Osteoblast (primary cell): ENCODE results near the gene TMBIM1. TPM values are rescaled to one million over a fixed set of nuclear protein-coding genes. Genes with fewer than 3 reads are reported as not detected.
A peak's percentile ranks its signal among the peaks of the same experiment; 100 is the strongest.
"Not testable (repeated sequence)": the region's sequence is repeated elsewhere in the genome, so short reads cannot be mapped to it uniquely, and the experiment has no call there.

Source experiments
- DNase-seq: peaks from one replicate; pipeline ENCODE4 v3.0.0; 2011; ENCODE audit warnings: low spot score, mixed read lengths; ENCODE audit not compliant: insufficient read length; ENCODE audit errors: missing footprints
- H2AFZ ChIP-seq: 2 replicates; pipeline ENCODE4 v1.6.0; 2011; ENCODE audit warnings: mild to moderate bottlenecking, low read length
- H3K27ac ChIP-seq: 2 replicates; pipeline ENCODE4 v1.5.1; 2011; ENCODE audit warnings: mild to moderate bottlenecking, low read depth, low read length, moderate library complexity
- H3K27me3 ChIP-seq: 2 replicates; pipeline ENCODE4 v1.6.0; 2012; ENCODE audit warnings: mild to moderate bottlenecking, control low read depth, inconsistent platforms, low read length, moderate library complexity; ENCODE audit not compliant: insufficient read depth
- H3K36me3 ChIP-seq: 2 replicates; pipeline ENCODE4 v1.5.1; 2011; ENCODE audit warnings: mild to moderate bottlenecking, low read length, control low read depth, moderate library complexity; ENCODE audit not compliant: insufficient read depth
- H3K4me1 ChIP-seq: 2 replicates; pipeline ENCODE4 v1.5.1; 2011; ENCODE audit warnings: mild to moderate bottlenecking, low read length, control low read depth, moderate library complexity; ENCODE audit not compliant: insufficient read depth
- H3K4me2 ChIP-seq: 2 replicates; pipeline ENCODE4 v1.6.0; 2011; ENCODE audit warnings: mild to moderate bottlenecking, low read length; ENCODE audit not compliant: insufficient read depth
- H3K4me3 ChIP-seq: fragments of 200-600 bp; sonication (generic); 3 replicates; pipeline ENCODE4 v1.5.1; 2012; ENCODE audit warnings: mild to moderate bottlenecking, low read length, inconsistent platforms; ENCODE audit not compliant: insufficient read depth
- H3K79me2 ChIP-seq: 2 replicates; pipeline ENCODE4 v1.6.0; 2012; ENCODE audit warnings: mild to moderate bottlenecking, low read length, control low read depth, inconsistent platforms; ENCODE audit not compliant: insufficient read depth
- H3K9me3 ChIP-seq: 2 replicates; pipeline ENCODE4 v1.5.1; 2011; ENCODE audit warnings: low read depth, low read length, control low read depth
- H4K20me1 ChIP-seq: 2 replicates; pipeline ENCODE4 v1.6.0; 2012; ENCODE audit warnings: mild to moderate bottlenecking, low read length, control low read depth; ENCODE audit not compliant: insufficient read depth
- total RNA-seq: library from RNA; depleted of rRNA; stranded (reverse); fragments of >200 nt; gene quantifications from 2 replicates; pipeline ENCODE4 v1.2.3, GENCODE V29; 2012
- TF ChIP-seq, protein P1 (sequence below): IDR thresholded peaks from 2 replicates; pipeline ENCODE4 v1.5.1; 2011; ENCODE audit warnings: mild to moderate bottlenecking, low read depth, low read length, moderate library complexity; ENCODE audit errors: extremely low read depth

The TMBIM1 gene
- total RNA-seq, 1 donor: 155 TPM

DNA sequence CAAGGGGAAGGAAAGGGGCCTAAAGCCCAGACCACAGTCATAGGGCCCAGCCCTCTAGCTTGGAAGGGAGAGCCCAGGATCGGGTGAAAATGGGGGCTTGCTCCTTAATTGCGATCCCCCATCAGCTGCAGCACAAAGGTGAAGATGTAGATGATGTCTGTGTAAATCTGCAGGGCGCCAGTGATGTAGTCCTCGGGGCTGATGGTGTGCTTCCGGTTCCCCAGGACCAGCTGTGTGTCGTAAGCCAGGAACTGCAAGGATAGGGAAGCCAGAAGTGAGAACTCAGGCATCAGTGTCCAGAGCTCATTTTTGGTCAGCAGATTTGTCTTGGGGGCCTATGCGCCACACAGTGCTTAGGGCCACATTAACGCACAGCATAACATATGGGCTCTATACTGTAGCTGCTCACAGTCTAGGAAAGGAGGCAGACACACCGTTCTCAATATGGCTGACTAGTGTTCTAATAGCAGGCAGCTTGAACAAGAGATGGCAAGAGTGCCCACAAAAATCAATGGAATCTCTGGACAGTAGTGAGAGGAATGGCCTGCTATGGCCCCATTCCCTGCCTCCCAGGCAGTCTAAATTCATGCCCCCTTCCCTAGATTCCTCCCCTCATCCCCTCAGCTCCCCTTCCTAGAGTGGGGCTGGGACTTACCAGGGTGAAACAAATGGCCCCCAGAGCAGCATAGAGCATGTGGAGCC lies 16.8 kb downstream of the TMBIM1 start:
- Histone ChIP-seq H3K4me3 (no peak overlapping the region), H2AFZ (no peak overlapping the region), H3K27me3 (no peaks in the 10 kb centered on the region), H3K9me3 (no peaks in the 10 kb centered on the region), H3K27ac (no peak overlapping the region), H3K36me3 (peaks cover 74% of the 10 kb centered on the region), H4K20me1 (peaks cover 19% of the 10 kb centered on the region), H3K4me1 (peaks cover 23% of the 10 kb centered on the region), H3K4me2 (no peak overlapping the region), H3K79me2 (peaks cover 81% of the 10 kb centered on the region)
- TF ChIP-seq, protein P1, sequence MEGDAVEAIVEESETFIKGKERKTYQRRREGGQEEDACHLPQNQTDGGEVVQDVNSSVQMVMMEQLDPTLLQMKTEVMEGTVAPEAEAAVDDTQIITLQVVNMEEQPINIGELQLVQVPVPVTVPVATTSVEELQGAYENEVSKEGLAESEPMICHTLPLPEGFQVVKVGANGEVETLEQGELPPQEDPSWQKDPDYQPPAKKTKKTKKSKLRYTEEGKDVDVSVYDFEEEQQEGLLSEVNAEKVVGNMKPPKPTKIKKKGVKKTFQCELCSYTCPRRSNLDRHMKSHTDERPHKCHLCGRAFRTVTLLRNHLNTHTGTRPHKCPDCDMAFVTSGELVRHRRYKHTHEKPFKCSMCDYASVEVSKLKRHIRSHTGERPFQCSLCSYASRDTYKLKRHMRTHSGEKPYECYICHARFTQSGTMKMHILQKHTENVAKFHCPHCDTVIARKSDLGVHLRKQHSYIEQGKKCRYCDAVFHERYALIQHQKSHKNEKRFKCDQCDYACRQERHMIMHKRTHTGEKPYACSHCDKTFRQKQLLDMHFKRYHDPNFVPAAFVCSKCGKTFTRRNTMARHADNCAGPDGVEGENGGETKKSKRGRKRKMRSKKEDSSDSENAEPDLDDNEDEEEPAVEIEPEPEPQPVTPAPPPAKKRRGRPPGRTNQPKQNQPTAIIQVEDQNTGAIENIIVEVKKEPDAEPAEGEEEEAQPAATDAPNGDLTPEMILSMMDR: no peak
- DNase-seq: no peak

DNA sequence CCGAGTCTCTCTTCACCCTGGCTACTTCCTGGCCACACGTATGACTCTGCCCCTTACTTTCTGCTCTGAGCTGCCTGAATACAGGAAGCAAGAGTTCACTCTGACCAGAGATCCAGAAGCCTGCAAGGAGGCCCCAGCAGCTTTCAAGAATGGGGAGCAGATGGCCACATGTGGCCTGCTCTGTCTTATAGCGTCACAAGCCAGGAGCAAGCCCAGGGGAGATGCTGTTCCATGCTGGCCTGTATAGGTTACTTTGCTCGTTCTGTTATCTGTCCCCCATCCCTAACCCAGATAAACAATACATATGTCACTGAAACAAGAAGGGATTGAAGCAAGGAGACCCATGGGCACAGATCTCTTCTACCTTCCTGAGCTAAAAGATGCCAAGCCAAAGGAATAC lies 17.7 kb downstream of the TMBIM1 start:
- H3K27me3 ChIP-seq: no peaks in the 10 kb centered on the region
- peaks cover 21% of the 10 kb centered on the region for H4K20me1 ChIP-seq
- H3K36me3 ChIP-seq: peaks cover 65% of the 10 kb centered on the region
- H2AFZ ChIP-seq: no peak overlapping the region
- H3K79me2 ChIP-seq: peaks cover 76% of the 10 kb centered on the region
- H3K27ac ChIP-seq: no peak overlapping the region
- H3K4me2 ChIP-seq: no peak overlapping the region
- DNase-seq: peak; percentile 64
- TF ChIP-seq, protein P1: no peak
- no peaks in the 10 kb centered on the region for H3K9me3 ChIP-seq
- peaks cover 23% of the 10 kb centered on the region for H3K4me1 ChIP-seq
- no peak overlapping the region for H3K4me3 ChIP-seq

DNA sequence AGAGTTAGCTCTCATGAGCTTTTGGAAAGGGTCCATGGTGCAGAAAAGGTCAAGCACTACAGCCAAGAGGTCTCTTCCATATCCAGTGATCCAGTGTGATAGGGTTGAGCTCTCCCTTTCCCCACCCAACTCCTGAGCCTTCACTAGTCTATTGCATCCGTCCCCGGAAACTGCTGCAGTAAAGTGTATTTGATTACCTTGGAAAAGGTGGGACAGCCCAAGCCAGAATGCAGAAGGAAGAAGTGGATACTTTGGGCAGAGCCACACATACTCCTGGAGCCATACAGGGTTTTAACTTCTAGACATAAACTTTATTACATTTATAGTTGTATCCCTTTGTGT lies 18.4 kb downstream of the TMBIM1 start:
- no peaks in the 10 kb centered on the region for H3K27me3 ChIP-seq
- no peak overlapping the region for H2AFZ ChIP-seq
- H3K9me3 ChIP-seq: no peaks in the 10 kb centered on the region
- peaks cover 76% of the 10 kb centered on the region for H3K79me2 ChIP-seq
- no peak overlapping the region for H3K4me2 ChIP-seq
- peaks cover 24% of the 10 kb centered on the region for H4K20me1 ChIP-seq
- no peak overlapping the region for H3K4me3 ChIP-seq
- H3K4me1 ChIP-seq: peaks cover 29% of the 10 kb centered on the region
- TF ChIP-seq, protein P1: no peak
- H3K27ac ChIP-seq: no peak overlapping the region
- peaks cover 58% of the 10 kb centered on the region for H3K36me3 ChIP-seq
- peak; percentile 46 for DNase-seq

DNA sequence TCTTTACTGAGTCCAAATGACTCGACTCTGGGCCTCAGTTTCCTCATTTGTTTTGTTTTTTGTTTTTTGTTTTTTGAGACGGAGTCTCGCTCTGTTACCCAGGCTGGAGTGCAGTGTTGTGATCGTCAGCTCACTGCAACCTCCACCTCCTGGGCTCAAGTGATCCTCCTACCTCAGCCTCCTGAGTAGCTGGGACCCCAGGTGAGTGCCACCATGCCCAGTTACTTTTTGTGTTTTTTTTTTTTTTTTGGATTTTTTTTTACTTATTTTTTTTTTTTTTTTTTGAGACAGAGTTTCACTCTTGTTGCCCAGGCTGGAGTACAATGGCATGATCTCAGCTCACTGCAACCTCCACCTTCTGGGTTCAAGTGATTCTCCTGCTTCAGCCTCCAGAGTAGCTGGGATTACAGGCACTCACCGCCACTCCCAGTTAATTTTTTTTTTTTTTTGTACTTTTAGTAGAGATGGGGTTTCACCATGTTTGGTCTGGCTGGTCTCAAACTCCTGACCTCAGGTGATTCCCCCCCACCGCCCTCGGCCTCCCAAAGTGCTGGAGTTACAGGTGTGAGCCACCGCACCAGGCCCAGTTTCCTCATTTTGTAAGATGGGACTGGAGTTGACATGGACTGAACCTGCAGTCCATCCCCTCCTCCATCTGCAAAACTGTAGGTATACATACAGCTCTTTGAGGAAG lies 18.9 kb downstream of the TMBIM1 start:
- H3K4me2 ChIP-seq, DNase-seq, H3K4me3 ChIP-seq, H3K27me3 ChIP-seq, H3K9me3 ChIP-seq, H2AFZ ChIP-seq: not testable (repeated sequence)
- Histone ChIP-seq H3K4me1 (peaks cover 30% of the 10 kb centered on the region), H4K20me1 (peaks cover 24% of the 10 kb centered on the region), H3K79me2 (peaks cover 72% of the 10 kb centered on the region), H3K27ac (peak overlapping the region; percentile 20), H3K36me3 (peaks cover 53% of the 10 kb centered on the region)
